Endothelial cell of umbilical vein (primary cell): ENCODE measurements around the gene PRRC2A. TPM values are rescaled to one million over a fixed set of nuclear protein-coding genes. Genes with fewer than 3 reads are reported as not detected.

Source experiments
- BruUV-seq: library from RNA; stranded (reverse); fragments of 400-500 nt; replicated peaks from 2 replicates; lab custom pipeline; 2021; lab: Mats Ljungman, UMichigan
- CTCF ChIA-PET: fragments of 300-600, 350-600 bp; sonication (Branson Sonifier 250); formaldehyde crosslinking; loops from one replicate; lab custom pipeline; 2021; ENCODE audit warnings: antibody characterized with exemption, inconsistent platforms; lab: Charles Lee
- POLR2A ChIA-PET: fragments of 300-600, 350-600 bp; sonication (Branson Sonifier 250); formaldehyde crosslinking; loops from one replicate; lab custom pipeline; 2021; ENCODE audit warnings: antibody characterized with exemption, inconsistent platforms; lab: Charles Lee
- DNase-seq: peaks from one replicate; pipeline ENCODE4 v3.0.0-alpha.2; 2011; ENCODE audit warnings: low read depth, low spot score
- FAIRE-seq: peaks from 2 replicates; lab custom pipeline; 2011; peaks lifted over from hg19 to GRCh38; lab: Jason Lieb, UNC
- H2AFZ ChIP-seq: 2 replicates; pipeline ENCODE4 v1.6.0; 2012; ENCODE audit warnings: low read depth, low read length, control low read depth, inconsistent platforms
- H3K27ac ChIP-seq: 2 replicates; pipeline ENCODE4 v1.5.1; 2011; ENCODE audit warnings: low read depth, mild to moderate bottlenecking, control low read depth, low read length, moderate library complexity; ENCODE audit not compliant: insufficient read depth
- H3K27me3 ChIP-seq, 2 experiments: 2 replicates each; pipeline versions ENCODE4 v1.6.0 to v1.6.1; 2011; ENCODE audit warnings: low read length in 2 of 2, mixed read lengths in 1 of 2; ENCODE audit not compliant: control insufficient read depth in 2 of 2, insufficient read depth in 2 of 2
- H3K36me3 ChIP-seq, 2 experiments: 2 replicates in 1 of 2; 3 replicates in 1 of 2; pipeline ENCODE4 v1.5.1; 2011; ENCODE audit warnings: low read length in 2 of 2, mild to moderate bottlenecking in 1 of 2, moderate library complexity in 1 of 2; ENCODE audit not compliant: control insufficient read depth in 2 of 2, insufficient read depth in 2 of 2; ENCODE audit errors: extremely low read depth in 1 of 2
- H3K4me1 ChIP-seq: 3 replicates; pipeline ENCODE4 v1.5.1; 2011; ENCODE audit warnings: mild to moderate bottlenecking, low read length; ENCODE audit not compliant: control insufficient read depth, insufficient read depth; ENCODE audit errors: extremely low read depth
- H3K4me2 ChIP-seq: 2 replicates; pipeline ENCODE4 v1.6.1; 2011; ENCODE audit warnings: low read length, control low read depth, mixed read lengths; ENCODE audit not compliant: insufficient read depth
- H3K4me3 ChIP-seq, 3 experiments: fragments of 200-600 bp in 1 of 3; sonication (generic), shearing (Covaris generic) in 1 of 3; replicated peaks in 1 of 3; 2 replicates each; pipeline ENCODE4 v1.5.1; 2011 to 2016; ENCODE audit warnings: control low read depth in 3 of 3, low read length in 3 of 3, mild to moderate bottlenecking in 2 of 3, inconsistent platforms in 1 of 3, low read depth in 1 of 3, moderate library complexity in 1 of 3; ENCODE audit not compliant: insufficient read depth in 1 of 3
- H3K79me2 ChIP-seq: 2 replicates; pipeline ENCODE4 v1.6.0; 2012; ENCODE audit warnings: low read length, inconsistent platforms; ENCODE audit not compliant: control insufficient read depth, insufficient read depth
- H3K9ac ChIP-seq: replicated peaks from 2 replicates; pipeline ENCODE3; 2011; ENCODE audit warnings: low read length, control low read depth; ENCODE audit not compliant: insufficient read depth; ENCODE audit errors: extremely low read depth
- H3K9me1 ChIP-seq: replicated peaks from 3 replicates; pipeline ENCODE4 v1.6.0; 2011; ENCODE audit warnings: mild to moderate bottlenecking, low read length; ENCODE audit not compliant: control insufficient read depth, insufficient read depth; ENCODE audit errors: extremely low read depth
- H3K9me3 ChIP-seq: replicated peaks from 2 replicates; pipeline ENCODE4 v1.5.1; 2012; ENCODE audit warnings: low read length, inconsistent platforms; ENCODE audit not compliant: control insufficient read depth, insufficient read depth
- H4K20me1 ChIP-seq: replicated peaks from 2 replicates; pipeline ENCODE3; 2011; ENCODE audit warnings: mild to moderate bottlenecking, low read length; ENCODE audit not compliant: control insufficient read depth, insufficient read depth; ENCODE audit errors: extremely low read depth
- EZH2 ChIP-seq: IDR thresholded peaks from 2 replicates; pipeline ENCODE4 v1.6.1; 2012; ENCODE audit warnings: borderline replicate concordance, low read depth, mild to moderate bottlenecking, moderate library complexity, low read length, inconsistent platforms; ENCODE audit not compliant: severe bottlenecking
- FOS ChIP-seq: IDR thresholded peaks from 2 replicates; pipeline ENCODE4 v1.6.1; 2011; ENCODE audit warnings: mild to moderate bottlenecking, low read length, moderate library complexity, borderline replicate concordance; ENCODE audit not compliant: insufficient read depth
- GATA2 ChIP-seq: IDR thresholded peaks from 2 replicates; pipeline ENCODE4 v1.7.0; 2011; ENCODE audit warnings: low read depth, mild to moderate bottlenecking, moderate library complexity, mixed read lengths, low read length; ENCODE audit not compliant: insufficient read length, insufficient read depth
- JUN ChIP-seq: IDR thresholded peaks from 2 replicates; pipeline ENCODE4 v1.6.1; 2011; ENCODE audit warnings: borderline replicate concordance, low read depth; ENCODE audit not compliant: insufficient read length, insufficient read depth
- MYC ChIP-seq: IDR thresholded peaks from one replicate; pipeline ENCODE4 v1.6.1; 2011; ENCODE audit warnings: mild to moderate bottlenecking, low read depth, low read length
- POLR2A ChIP-seq: IDR thresholded peaks from 2 replicates; pipeline ENCODE4 v1.6.1; 2012; ENCODE audit warnings: low read depth, mild to moderate bottlenecking, control low read depth, low read length
- POLR2AphosphoS5 ChIP-seq: IDR thresholded peaks from 2 replicates; pipeline ENCODE4 v1.6.1; 2012; ENCODE audit warnings: low read depth, mild to moderate bottlenecking, control low read depth, low read length, moderate library complexity; ENCODE audit not compliant: insufficient read depth
- dilution Hi-C: fragments of 300-500 bp; cut with MboI; formaldehyde crosslinking; loops from one replicate; pipeline ENCODE4 v1.15.0; 2019; ENCODE audit warnings: low sequenced_read_pairs; ENCODE audit not compliant: extremely low pct_ligation_motif_present
- intact Hi-C: fragments of 100-400 bp; cut with micrococcal nuclease; formaldehyde crosslinking; loops from one replicate; pipeline ENCODE4 v1.10.0; 2022
- polyA plus RNA-seq, 4 experiments: library from polyadenylated mRNA; depleted of rRNA in 3 of 4; stranded (reverse) in 3 of 4; unstranded in 1 of 4; fragments of >200 nt; gene quantifications; 2 replicates each; pipeline versions ENCODE4 v1.2.1 to v1.2.3, GENCODE V29; 2011 to 2012; ENCODE audit warnings: missing spikeins in 1 of 4
- total RNA-seq: library from RNA; stranded (reverse); gene quantifications from 2 replicates; pipeline ENCODE4 v1.2.3, GENCODE V29; 2021
- TF ChIP-seq, protein P1 (sequence below), 2 donors: IDR thresholded peaks; 1 replicate in 1 of 2; 2 replicates in 1 of 2; pipeline ENCODE4 v1.5.1; 2011; ENCODE audit warnings: low read length in 2 of 2, mild to moderate bottlenecking in 2 of 2, moderate library complexity in 2 of 2, control low read depth in 1 of 2, inconsistent platforms in 1 of 2, low read depth in 1 of 2; ENCODE audit not compliant: insufficient read depth in 1 of 2; ENCODE audit errors: extremely low read depth in 1 of 2
- TF ChIP-seq, protein P2 (sequence below): IDR thresholded peaks from 2 replicates; pipeline ENCODE4 v1.6.1; 2011; ENCODE audit not compliant: insufficient read depth, insufficient read length

PRRC2A gene
- total and polyA plus RNA-seq, 2 donors (not counting 3 experiments of a cell fraction or from before 2014, with no cell fraction given), result 88.4 to 229 TPM

DNA sequence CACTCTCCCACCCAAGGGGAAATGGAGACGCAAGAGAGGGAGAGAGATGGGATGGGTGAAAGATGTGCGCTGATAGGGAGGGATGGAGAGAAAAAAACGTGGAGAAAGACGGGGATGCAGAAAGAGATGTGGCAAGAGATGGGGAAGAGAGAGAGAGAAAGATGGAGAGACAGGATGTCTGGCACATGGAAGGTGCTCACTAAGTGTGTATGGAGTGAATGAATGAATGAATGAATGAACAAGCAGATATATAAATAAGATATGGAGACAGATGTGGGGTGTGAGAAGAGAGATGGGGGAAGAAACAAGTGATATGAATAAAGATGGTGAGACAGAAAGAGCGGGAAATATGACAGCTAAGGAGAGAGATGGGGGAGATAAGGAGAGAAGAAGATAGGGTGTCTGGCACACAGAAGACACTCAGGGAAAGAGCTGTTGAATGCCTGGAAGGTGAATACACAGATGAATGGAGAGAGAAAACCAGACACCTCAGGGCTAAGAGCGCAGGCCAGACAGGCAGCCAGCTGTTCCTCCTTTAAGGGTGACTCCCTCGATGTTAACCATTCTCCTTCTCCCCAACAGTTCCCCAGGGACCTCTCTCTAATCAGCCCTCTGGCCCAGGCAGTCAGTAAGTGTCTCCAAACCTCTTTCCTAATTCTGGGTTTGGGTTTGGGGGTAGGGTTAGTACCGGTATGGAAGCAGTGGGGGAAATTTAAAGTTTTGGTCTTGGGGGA lies 44.4 kb upstream of the PRRC2A start:
- H3K27me3 ChIP-seq, result no peaks in the 10 kb centered on the region
- H3K4me2 ChIP-seq, result no peak overlapping the region
- no peak overlapping the region for H3K4me3 ChIP-seq
- no TSS peak for BruUV-seq
- H3K36me3 ChIP-seq, result no peaks in the 10 kb centered on the region
- TF ChIP-seq POLR2AphosphoS5 (no peak), EZH2 (no peak), JUN (no peak), FOS (no peak), POLR2A (no peak), GATA2 (no peak), MYC (no peak)
- TF ChIP-seq, protein P1, sequence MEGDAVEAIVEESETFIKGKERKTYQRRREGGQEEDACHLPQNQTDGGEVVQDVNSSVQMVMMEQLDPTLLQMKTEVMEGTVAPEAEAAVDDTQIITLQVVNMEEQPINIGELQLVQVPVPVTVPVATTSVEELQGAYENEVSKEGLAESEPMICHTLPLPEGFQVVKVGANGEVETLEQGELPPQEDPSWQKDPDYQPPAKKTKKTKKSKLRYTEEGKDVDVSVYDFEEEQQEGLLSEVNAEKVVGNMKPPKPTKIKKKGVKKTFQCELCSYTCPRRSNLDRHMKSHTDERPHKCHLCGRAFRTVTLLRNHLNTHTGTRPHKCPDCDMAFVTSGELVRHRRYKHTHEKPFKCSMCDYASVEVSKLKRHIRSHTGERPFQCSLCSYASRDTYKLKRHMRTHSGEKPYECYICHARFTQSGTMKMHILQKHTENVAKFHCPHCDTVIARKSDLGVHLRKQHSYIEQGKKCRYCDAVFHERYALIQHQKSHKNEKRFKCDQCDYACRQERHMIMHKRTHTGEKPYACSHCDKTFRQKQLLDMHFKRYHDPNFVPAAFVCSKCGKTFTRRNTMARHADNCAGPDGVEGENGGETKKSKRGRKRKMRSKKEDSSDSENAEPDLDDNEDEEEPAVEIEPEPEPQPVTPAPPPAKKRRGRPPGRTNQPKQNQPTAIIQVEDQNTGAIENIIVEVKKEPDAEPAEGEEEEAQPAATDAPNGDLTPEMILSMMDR (IDR thresholded peaks at IDR 0.05; ENCODE audit: extremely low read depth in 1 of 2, insufficient read depth in 1 of 2, low read depth in 1 of 2, low read length in 2 of 2), result no peak
- TF ChIP-seq, protein P2, sequence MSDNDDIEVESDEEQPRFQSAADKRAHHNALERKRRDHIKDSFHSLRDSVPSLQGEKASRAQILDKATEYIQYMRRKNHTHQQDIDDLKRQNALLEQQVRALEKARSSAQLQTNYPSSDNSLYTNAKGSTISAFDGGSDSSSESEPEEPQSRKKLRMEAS, result no peak
- no peak overlapping the region for H3K27ac ChIP-seq
- FAIRE-seq (no peak), DNase-seq (no peak)
- ChIA-PET CTCF (interaction anchor here (4.2 to 32.6 kb wide), 3 partner anchors 10 to 20 kb away, joined by 16 to 1517 read pairs (median 286); partner anchors contain the start of genes ATP6V1G2, DDX39B, LST1 and NCR3), POLR2A (no interaction called here)
- dilution Hi-C loops, result no loop called here
- no peaks in the 10 kb centered on the region for H3K9me1 ChIP-seq
- H3K9me3 ChIP-seq, result no peaks in the 10 kb centered on the region
- H2AFZ ChIP-seq, result no peak overlapping the region
- intact Hi-C loops, result no loop called here
- no peaks in the 10 kb centered on the region for H4K20me1 ChIP-seq
- peaks cover under 1% of the 10 kb centered on the region for H3K79me2 ChIP-seq
- peaks cover 6% of the 10 kb centered on the region for H3K4me1 ChIP-seq
- H3K9ac ChIP-seq, result no peak overlapping the region
